ENCODE results near the gene RNF157. TPM values are rescaled to one million over a fixed set of nuclear protein-coding genes. Genes with fewer than 3 reads are reported as not detected.

RNF157 gene
- total and polyA plus RNA-seq, 2 of the 13 experiments (the other 11 are each of a cell fraction or from before 2014, with no cell fraction given), result 0.44 to 1.5 TPM

DNA sequence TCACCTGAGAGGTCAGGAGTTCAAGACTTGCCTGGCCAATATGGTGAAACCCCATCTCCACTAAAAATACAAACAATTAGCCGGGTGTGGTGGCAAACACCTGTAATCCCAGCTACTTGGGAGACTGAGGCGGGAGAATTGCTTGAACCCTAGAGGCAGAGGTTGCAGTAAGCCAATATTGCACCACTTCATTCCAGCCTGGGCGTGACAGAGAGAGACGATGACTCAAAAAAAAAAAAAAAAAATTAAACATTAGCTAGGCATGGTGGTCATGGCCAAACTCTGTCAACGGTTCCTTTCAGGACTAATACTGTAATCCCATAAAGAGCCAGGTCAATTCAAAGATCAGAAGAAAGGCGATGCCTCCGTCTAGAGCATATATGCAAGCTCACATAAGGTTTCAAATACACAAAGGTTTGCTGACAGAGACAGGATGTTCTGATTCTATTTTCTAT, 2.4 kb downstream of the RNF157 start (continued):
- TF ChIP-seq, protein P1, sequence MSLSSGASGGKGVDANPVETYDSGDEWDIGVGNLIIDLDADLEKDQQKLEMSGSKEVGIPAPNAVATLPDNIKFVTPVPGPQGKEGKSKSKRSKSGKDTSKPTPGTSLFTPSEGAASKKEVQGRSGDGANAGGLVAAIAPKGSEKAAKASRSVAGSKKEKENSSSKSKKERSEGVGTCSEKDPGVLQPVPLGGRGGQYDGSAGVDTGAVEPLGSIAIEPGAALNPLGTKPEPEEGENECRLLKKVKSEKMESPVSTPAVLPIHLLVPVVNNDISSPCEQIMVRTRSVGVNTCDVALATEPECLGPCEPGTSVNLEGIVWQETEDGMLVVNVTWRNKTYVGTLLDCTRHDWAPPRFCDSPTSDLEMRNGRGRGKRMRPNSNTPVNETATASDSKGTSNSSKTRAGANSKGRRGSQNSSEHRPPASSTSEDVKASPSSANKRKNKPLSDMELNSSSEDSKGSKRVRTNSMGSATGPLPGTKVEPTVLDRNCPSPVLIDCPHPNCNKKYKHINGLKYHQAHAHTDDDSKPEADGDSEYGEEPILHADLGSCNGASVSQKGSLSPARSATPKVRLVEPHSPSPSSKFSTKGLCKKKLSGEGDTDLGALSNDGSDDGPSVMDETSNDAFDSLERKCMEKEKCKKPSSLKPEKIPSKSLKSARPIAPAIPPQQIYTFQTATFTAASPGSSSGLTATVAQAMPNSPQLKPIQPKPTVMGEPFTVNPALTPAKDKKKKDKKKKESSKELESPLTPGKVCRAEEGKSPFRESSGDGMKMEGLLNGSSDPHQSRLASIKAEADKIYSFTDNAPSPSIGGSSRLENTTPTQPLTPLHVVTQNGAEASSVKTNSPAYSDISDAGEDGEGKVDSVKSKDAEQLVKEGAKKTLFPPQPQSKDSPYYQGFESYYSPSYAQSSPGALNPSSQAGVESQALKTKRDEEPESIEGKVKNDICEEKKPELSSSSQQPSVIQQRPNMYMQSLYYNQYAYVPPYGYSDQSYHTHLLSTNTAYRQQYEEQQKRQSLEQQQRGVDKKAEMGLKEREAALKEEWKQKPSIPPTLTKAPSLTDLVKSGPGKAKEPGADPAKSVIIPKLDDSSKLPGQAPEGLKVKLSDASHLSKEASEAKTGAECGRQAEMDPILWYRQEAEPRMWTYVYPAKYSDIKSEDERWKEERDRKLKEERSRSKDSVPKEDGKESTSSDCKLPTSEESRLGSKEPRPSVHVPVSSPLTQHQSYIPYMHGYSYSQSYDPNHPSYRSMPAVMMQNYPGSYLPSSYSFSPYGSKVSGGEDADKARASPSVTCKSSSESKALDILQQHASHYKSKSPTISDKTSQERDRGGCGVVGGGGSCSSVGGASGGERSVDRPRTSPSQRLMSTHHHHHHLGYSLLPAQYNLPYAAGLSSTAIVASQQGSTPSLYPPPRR (CRISPR knock-in tag; IDR thresholded peaks at IDR 0.05; ENCODE audit: borderline replicate concordance), result peak; percentile 79
- TF ChIP-seq SIX4 (CRISPR knock-in tag; IDR thresholded peaks at IDR 0.05), result peak; percentile 37; the same call in 1 of the 2 replicates
- TF ChIP-seq, protein P2, sequence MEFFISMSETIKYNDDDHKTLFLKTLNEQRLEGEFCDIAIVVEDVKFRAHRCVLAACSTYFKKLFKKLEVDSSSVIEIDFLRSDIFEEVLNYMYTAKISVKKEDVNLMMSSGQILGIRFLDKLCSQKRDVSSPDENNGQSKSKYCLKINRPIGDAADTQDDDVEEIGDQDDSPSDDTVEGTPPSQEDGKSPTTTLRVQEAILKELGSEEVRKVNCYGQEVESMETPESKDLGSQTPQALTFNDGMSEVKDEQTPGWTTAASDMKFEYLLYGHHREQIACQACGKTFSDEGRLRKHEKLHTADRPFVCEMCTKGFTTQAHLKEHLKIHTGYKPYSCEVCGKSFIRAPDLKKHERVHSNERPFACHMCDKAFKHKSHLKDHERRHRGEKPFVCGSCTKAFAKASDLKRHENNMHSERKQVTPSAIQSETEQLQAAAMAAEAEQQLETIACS (CRISPR knock-in tag; IDR thresholded peaks at IDR 0.05), result no peak
- peak; percentile 78; the same call in 1 of the 2 replicates for TF ChIP-seq SMAD3 (CRISPR knock-in tag; IDR thresholded peaks at IDR 0.05)
- TF ChIP-seq ZNF589 (CRISPR knock-in tag; conservative IDR thresholded peaks at IDR 0.05), result peak; percentile 55; the same call in 1 of the 2 replicates
- TF ChIP-seq, protein P3, sequence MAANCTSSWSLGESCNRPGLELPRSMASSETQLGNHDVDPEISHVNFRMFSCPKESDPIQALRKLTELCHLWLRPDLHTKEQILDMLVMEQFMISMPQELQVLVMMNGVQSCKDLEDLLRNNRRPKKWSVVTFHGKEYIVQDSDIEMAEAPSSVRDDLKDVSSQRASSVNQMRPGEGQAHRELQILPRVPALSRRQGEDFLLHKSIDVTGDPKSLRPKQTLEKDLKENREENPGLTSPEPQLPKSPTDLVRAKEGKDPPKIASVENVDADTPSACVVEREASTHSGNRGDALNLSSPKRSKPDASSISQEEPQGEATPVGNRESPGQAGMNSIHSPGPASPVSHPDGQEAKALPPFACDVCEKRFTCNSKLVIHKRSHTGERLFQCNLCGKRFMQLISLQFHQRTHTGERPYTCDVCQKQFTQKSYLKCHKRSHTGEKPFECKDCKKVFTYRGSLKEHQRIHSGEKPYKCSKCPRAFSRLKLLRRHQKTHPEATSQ (CRISPR knock-in tag; IDR thresholded peaks at IDR 0.05; ENCODE audit: borderline replicate concordance), result 0 out of 2 replicates have a peak, but pooled peaks have one; percentile 54
- peak; percentile 65 for TF ChIP-seq FOSL1 (CRISPR knock-in tag; IDR thresholded peaks at IDR 0.05; ENCODE audit: borderline replicate concordance)
- TF ChIP-seq PHF20 (CRISPR knock-in tag; IDR thresholded peaks at IDR 0.05), result no peak
- peak; percentile 79; the same call in 1 of the 2 replicates for TF ChIP-seq SP5 (CRISPR knock-in tag; IDR thresholded peaks at IDR 0.05; ENCODE audit: borderline replicate concordance, low read depth)
- TF ChIP-seq RFX1 (IDR thresholded peaks at IDR 0.05), result no peak
- no peak for TF ChIP-seq ZNF335 (CRISPR knock-in tag; IDR thresholded peaks at IDR 0.05)
- TF ChIP-seq CEBPG (CRISPR knock-in tag; IDR thresholded peaks at IDR 0.05), result peak; percentile 87
- TF ChIP-seq, protein P4, sequence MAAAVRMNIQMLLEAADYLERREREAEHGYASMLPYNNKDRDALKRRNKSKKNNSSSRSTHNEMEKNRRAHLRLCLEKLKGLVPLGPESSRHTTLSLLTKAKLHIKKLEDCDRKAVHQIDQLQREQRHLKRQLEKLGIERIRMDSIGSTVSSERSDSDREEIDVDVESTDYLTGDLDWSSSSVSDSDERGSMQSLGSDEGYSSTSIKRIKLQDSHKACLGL (CRISPR knock-in tag; IDR thresholded peaks at IDR 0.05), result no peak
- no peak for TF ChIP-seq KLF11 (CRISPR knock-in tag; IDR thresholded peaks at IDR 0.05)
- TF ChIP-seq CBX2 (IDR thresholded peaks at IDR 0.05; ENCODE audit: low read depth, low read length), result no peak
- TF ChIP-seq CBX2 (CRISPR knock-in tag; IDR thresholded peaks at IDR 0.05; ENCODE audit: low read depth), result peak; percentile 12; the same call in 1 of the 2 replicates
- TF ChIP-seq, protein P5, sequence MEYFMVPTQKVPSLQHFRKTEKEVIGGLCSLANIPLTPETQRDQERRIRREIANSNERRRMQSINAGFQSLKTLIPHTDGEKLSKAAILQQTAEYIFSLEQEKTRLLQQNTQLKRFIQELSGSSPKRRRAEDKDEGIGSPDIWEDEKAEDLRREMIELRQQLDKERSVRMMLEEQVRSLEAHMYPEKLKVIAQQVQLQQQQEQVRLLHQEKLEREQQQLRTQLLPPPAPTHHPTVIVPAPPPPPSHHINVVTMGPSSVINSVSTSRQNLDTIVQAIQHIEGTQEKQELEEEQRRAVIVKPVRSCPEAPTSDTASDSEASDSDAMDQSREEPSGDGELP (IDR thresholded peaks at IDR 0.05; ENCODE audit: borderline replicate concordance, low read depth), result peak; percentile 17; the same call in 1 of the 2 replicates
- TF ChIP-seq EP300 (IDR thresholded peaks at IDR 0.05; ENCODE audit: low read depth in 2 of 2, low read length in 2 of 2), result peak in 1 of 2 experiments; percentile 76; a peak in 2 of 4 replicates
- peak; percentile 37; the same call in 1 of the 2 replicates for TF ChIP-seq EP300 (CRISPR knock-in tag; IDR thresholded peaks at IDR 0.05; ENCODE audit: borderline replicate concordance)
- peak; percentile 90 for TF ChIP-seq ADNP (CRISPR knock-in tag; IDR thresholded peaks at IDR 0.05)
- TF ChIP-seq SOX5 (CRISPR knock-in tag; IDR thresholded peaks at IDR 0.05; ENCODE audit: borderline replicate concordance), result peak; percentile 67; the same call in 1 of the 2 replicates
- TF ChIP-seq, protein P6, sequence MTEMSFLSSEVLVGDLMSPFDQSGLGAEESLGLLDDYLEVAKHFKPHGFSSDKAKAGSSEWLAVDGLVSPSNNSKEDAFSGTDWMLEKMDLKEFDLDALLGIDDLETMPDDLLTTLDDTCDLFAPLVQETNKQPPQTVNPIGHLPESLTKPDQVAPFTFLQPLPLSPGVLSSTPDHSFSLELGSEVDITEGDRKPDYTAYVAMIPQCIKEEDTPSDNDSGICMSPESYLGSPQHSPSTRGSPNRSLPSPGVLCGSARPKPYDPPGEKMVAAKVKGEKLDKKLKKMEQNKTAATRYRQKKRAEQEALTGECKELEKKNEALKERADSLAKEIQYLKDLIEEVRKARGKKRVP (CRISPR knock-in tag; IDR thresholded peaks at IDR 0.05), result peak in 1 of 2 experiments; percentile 93; a peak in 2 of 4 replicates
